Liver (tissue), 3 donors: Measurements from ENCODE around the gene ARMC9.

ENCODE experiments used
- RAD21 ChIP-seq, 2 donors: IDR thresholded peaks; 2 replicates each; pipeline ENCODE4 v1.6.1; 2016; ENCODE audit warnings: antibody characterized with exemption in 2 of 2, mild to moderate bottlenecking in 2 of 2
- SP1 ChIP-seq: IDR thresholded peaks from 2 replicates; pipeline ENCODE4 v1.6.1; 2018; ENCODE audit warnings: antibody characterized with exemption, mild to moderate bottlenecking
- TF ChIP-seq, protein P1 (sequence below): fragments of 150-350 bp; IDR thresholded peaks from 2 replicates; pipeline ENCODE4 v1.5.1; 2017; ENCODE audit warnings: improper control_type of control experiment, low read depth, low read length; ENCODE audit not compliant: missing input control
- TF ChIP-seq, protein P2 (sequence below): IDR thresholded peaks from 2 replicates; pipeline ENCODE4 v1.6.1; 2016; ENCODE audit warnings: antibody characterized with exemption, mild to moderate bottlenecking
- donor health status: healthy.
- donor health status: healthy.

GRCh38 chr2:231257763-231258162 is 59.3 kb downstream of the ARMC9 start:
- TF ChIP-seq, protein P1, sequence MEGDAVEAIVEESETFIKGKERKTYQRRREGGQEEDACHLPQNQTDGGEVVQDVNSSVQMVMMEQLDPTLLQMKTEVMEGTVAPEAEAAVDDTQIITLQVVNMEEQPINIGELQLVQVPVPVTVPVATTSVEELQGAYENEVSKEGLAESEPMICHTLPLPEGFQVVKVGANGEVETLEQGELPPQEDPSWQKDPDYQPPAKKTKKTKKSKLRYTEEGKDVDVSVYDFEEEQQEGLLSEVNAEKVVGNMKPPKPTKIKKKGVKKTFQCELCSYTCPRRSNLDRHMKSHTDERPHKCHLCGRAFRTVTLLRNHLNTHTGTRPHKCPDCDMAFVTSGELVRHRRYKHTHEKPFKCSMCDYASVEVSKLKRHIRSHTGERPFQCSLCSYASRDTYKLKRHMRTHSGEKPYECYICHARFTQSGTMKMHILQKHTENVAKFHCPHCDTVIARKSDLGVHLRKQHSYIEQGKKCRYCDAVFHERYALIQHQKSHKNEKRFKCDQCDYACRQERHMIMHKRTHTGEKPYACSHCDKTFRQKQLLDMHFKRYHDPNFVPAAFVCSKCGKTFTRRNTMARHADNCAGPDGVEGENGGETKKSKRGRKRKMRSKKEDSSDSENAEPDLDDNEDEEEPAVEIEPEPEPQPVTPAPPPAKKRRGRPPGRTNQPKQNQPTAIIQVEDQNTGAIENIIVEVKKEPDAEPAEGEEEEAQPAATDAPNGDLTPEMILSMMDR = no peak
- TF ChIP-seq RAD21 (IDR thresholded peaks at IDR 0.05) (no peak), SP1 (no peak)
- TF ChIP-seq, protein P2, sequence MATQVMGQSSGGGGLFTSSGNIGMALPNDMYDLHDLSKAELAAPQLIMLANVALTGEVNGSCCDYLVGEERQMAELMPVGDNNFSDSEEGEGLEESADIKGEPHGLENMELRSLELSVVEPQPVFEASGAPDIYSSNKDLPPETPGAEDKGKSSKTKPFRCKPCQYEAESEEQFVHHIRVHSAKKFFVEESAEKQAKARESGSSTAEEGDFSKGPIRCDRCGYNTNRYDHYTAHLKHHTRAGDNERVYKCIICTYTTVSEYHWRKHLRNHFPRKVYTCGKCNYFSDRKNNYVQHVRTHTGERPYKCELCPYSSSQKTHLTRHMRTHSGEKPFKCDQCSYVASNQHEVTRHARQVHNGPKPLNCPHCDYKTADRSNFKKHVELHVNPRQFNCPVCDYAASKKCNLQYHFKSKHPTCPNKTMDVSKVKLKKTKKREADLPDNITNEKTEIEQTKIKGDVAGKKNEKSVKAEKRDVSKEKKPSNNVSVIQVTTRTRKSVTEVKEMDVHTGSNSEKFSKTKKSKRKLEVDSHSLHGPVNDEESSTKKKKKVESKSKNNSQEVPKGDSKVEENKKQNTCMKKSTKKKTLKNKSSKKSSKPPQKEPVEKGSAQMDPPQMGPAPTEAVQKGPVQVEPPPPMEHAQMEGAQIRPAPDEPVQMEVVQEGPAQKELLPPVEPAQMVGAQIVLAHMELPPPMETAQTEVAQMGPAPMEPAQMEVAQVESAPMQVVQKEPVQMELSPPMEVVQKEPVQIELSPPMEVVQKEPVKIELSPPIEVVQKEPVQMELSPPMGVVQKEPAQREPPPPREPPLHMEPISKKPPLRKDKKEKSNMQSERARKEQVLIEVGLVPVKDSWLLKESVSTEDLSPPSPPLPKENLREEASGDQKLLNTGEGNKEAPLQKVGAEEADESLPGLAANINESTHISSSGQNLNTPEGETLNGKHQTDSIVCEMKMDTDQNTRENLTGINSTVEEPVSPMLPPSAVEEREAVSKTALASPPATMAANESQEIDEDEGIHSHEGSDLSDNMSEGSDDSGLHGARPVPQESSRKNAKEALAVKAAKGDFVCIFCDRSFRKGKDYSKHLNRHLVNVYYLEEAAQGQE = no peak
